WTC11 (cell line): Measurements from ENCODE around the gene CXCL8.

Experiments
- FOXJ3 ChIP-seq: sonication (generic); formaldehyde crosslinking; IDR thresholded peaks from 2 replicates; pipeline ENCODE4 v1.9.0; 2021; ENCODE audit warnings: missing genetic modification reagents, mild to moderate bottlenecking, borderline replicate concordance
- GABPB1 ChIP-seq: sonication (generic); formaldehyde crosslinking; IDR thresholded peaks from 2 replicates; pipeline ENCODE4 v1.8.1; 2023; ENCODE audit warnings: mild to moderate bottlenecking, missing genetic modification reagents
- JUN ChIP-seq: sonication (generic); formaldehyde crosslinking; IDR thresholded peaks from 2 replicates; pipeline ENCODE4 v1.8.0; 2023; ENCODE audit warnings: mild to moderate bottlenecking, missing genetic modification reagents
- SP1 ChIP-seq: sonication (generic); formaldehyde crosslinking; conservative IDR thresholded peaks from 2 replicates; pipeline ENCODE4 v1.8.1; 2022; ENCODE audit warnings: missing genetic modification reagents
- USF2 ChIP-seq: sonication (generic); formaldehyde crosslinking; IDR thresholded peaks from 2 replicates; pipeline ENCODE4 v1.8.1; 2023; ENCODE audit warnings: mild to moderate bottlenecking, missing genetic modification reagents, moderate library complexity
- ZNF416 ChIP-seq: fragments of 250-450 bp; sonication (Bioruptor Pico); IDR thresholded peaks from 2 replicates; pipeline ENCODE4 v1.9.0; 2021; ENCODE audit warnings: mild to moderate bottlenecking, inconsistent platforms
- TF ChIP-seq, protein P1 (sequence below): sonication (generic); formaldehyde crosslinking; IDR thresholded peaks from 2 replicates; pipeline ENCODE4 v1.8.1; 2023; ENCODE audit warnings: mild to moderate bottlenecking, missing genetic modification reagents, moderate library complexity
- TF ChIP-seq, protein P2 (sequence below): fragments of 200-600 bp; IDR thresholded peaks from 2 replicates; pipeline ENCODE4 v1.8.0; 2022; ENCODE audit warnings: antibody characterized with exemption

GRCh38 chr4:73698217-73698616 lies 42.2 kb upstream of the CXCL8 start:
- TF ChIP-seq, protein P1, sequence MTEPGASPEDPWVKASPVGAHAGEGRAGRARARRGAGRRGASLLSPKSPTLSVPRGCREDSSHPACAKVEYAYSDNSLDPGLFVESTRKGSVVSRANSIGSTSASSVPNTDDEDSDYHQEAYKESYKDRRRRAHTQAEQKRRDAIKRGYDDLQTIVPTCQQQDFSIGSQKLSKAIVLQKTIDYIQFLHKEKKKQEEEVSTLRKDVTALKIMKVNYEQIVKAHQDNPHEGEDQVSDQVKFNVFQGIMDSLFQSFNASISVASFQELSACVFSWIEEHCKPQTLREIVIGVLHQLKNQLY (CRISPR knock-in tag), result no peak
- TF ChIP-seq USF2 (CRISPR knock-in tag), result no peak
- TF ChIP-seq, protein P2, sequence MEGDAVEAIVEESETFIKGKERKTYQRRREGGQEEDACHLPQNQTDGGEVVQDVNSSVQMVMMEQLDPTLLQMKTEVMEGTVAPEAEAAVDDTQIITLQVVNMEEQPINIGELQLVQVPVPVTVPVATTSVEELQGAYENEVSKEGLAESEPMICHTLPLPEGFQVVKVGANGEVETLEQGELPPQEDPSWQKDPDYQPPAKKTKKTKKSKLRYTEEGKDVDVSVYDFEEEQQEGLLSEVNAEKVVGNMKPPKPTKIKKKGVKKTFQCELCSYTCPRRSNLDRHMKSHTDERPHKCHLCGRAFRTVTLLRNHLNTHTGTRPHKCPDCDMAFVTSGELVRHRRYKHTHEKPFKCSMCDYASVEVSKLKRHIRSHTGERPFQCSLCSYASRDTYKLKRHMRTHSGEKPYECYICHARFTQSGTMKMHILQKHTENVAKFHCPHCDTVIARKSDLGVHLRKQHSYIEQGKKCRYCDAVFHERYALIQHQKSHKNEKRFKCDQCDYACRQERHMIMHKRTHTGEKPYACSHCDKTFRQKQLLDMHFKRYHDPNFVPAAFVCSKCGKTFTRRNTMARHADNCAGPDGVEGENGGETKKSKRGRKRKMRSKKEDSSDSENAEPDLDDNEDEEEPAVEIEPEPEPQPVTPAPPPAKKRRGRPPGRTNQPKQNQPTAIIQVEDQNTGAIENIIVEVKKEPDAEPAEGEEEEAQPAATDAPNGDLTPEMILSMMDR, result no peak
- TF ChIP-seq JUN (CRISPR knock-in tag), result no peak
- TF ChIP-seq ZNF416 (CRISPR knock-in tag), result no peak
- TF ChIP-seq SP1, result no peak
- TF ChIP-seq FOXJ3, result no peak
- TF ChIP-seq GABPB1 (CRISPR knock-in tag), result no peak
